Endothelial cell of umbilical vein (primary cell): ENCODE measurements around the gene PALB2. TPM values are rescaled to one million over a fixed set of nuclear protein-coding genes. Genes with fewer than 3 reads are reported as not detected.

ENCODE experiments used
- BruUV-seq: library from RNA; stranded (reverse); fragments of 400-500 nt; replicated peaks from 2 replicates; lab custom pipeline; 2021; lab: Mats Ljungman, UMichigan
- CTCF ChIA-PET: fragments of 300-600, 350-600 bp; sonication (Branson Sonifier 250); formaldehyde crosslinking; loops from one replicate; lab custom pipeline; 2021; ENCODE audit warnings: antibody characterized with exemption, inconsistent platforms; lab: Charles Lee
- POLR2A ChIA-PET: fragments of 300-600, 350-600 bp; sonication (Branson Sonifier 250); formaldehyde crosslinking; loops from one replicate; lab custom pipeline; 2021; ENCODE audit warnings: antibody characterized with exemption, inconsistent platforms; lab: Charles Lee
- DNase-seq: peaks from one replicate; pipeline ENCODE4 v3.0.0-alpha.2; 2011; ENCODE audit warnings: low read depth, low spot score
- FAIRE-seq: peaks from 2 replicates; lab custom pipeline; 2011; peaks lifted over from hg19 to GRCh38; lab: Jason Lieb, UNC
- H2AFZ ChIP-seq: 2 replicates; pipeline ENCODE4 v1.6.0; 2012; ENCODE audit warnings: low read depth, low read length, control low read depth, inconsistent platforms
- H3K27ac ChIP-seq: 2 replicates; pipeline ENCODE4 v1.5.1; 2011; ENCODE audit warnings: low read depth, mild to moderate bottlenecking, control low read depth, low read length, moderate library complexity; ENCODE audit not compliant: insufficient read depth
- H3K27me3 ChIP-seq, 2 experiments: 2 replicates each; pipeline versions ENCODE4 v1.6.0 to v1.6.1; 2011; ENCODE audit warnings: low read length in 2 of 2, mixed read lengths in 1 of 2; ENCODE audit not compliant: control insufficient read depth in 2 of 2, insufficient read depth in 2 of 2
- H3K36me3 ChIP-seq, 2 experiments: 2 replicates in 1 of 2; 3 replicates in 1 of 2; pipeline ENCODE4 v1.5.1; 2011; ENCODE audit warnings: low read length in 2 of 2, mild to moderate bottlenecking in 1 of 2, moderate library complexity in 1 of 2; ENCODE audit not compliant: control insufficient read depth in 2 of 2, insufficient read depth in 2 of 2; ENCODE audit errors: extremely low read depth in 1 of 2
- H3K4me1 ChIP-seq: 3 replicates; pipeline ENCODE4 v1.5.1; 2011; ENCODE audit warnings: mild to moderate bottlenecking, low read length; ENCODE audit not compliant: control insufficient read depth, insufficient read depth; ENCODE audit errors: extremely low read depth
- H3K4me2 ChIP-seq: 2 replicates; pipeline ENCODE4 v1.6.1; 2011; ENCODE audit warnings: low read length, control low read depth, mixed read lengths; ENCODE audit not compliant: insufficient read depth
- H3K4me3 ChIP-seq, 3 experiments: fragments of 200-600 bp in 1 of 3; sonication (generic), shearing (Covaris generic) in 1 of 3; replicated peaks in 1 of 3; 2 replicates each; pipeline ENCODE4 v1.5.1; 2011 to 2016; ENCODE audit warnings: control low read depth in 3 of 3, low read length in 3 of 3, mild to moderate bottlenecking in 2 of 3, inconsistent platforms in 1 of 3, low read depth in 1 of 3, moderate library complexity in 1 of 3; ENCODE audit not compliant: insufficient read depth in 1 of 3
- H3K79me2 ChIP-seq: 2 replicates; pipeline ENCODE4 v1.6.0; 2012; ENCODE audit warnings: low read length, inconsistent platforms; ENCODE audit not compliant: control insufficient read depth, insufficient read depth
- H3K9ac ChIP-seq: replicated peaks from 2 replicates; pipeline ENCODE3; 2011; ENCODE audit warnings: low read length, control low read depth; ENCODE audit not compliant: insufficient read depth; ENCODE audit errors: extremely low read depth
- H3K9me1 ChIP-seq: replicated peaks from 3 replicates; pipeline ENCODE4 v1.6.0; 2011; ENCODE audit warnings: mild to moderate bottlenecking, low read length; ENCODE audit not compliant: control insufficient read depth, insufficient read depth; ENCODE audit errors: extremely low read depth
- H3K9me3 ChIP-seq: replicated peaks from 2 replicates; pipeline ENCODE4 v1.5.1; 2012; ENCODE audit warnings: low read length, inconsistent platforms; ENCODE audit not compliant: control insufficient read depth, insufficient read depth
- H4K20me1 ChIP-seq: replicated peaks from 2 replicates; pipeline ENCODE3; 2011; ENCODE audit warnings: mild to moderate bottlenecking, low read length; ENCODE audit not compliant: control insufficient read depth, insufficient read depth; ENCODE audit errors: extremely low read depth
- EZH2 ChIP-seq: IDR thresholded peaks from 2 replicates; pipeline ENCODE4 v1.6.1; 2012; ENCODE audit warnings: borderline replicate concordance, low read depth, mild to moderate bottlenecking, moderate library complexity, low read length, inconsistent platforms; ENCODE audit not compliant: severe bottlenecking
- FOS ChIP-seq: IDR thresholded peaks from 2 replicates; pipeline ENCODE4 v1.6.1; 2011; ENCODE audit warnings: mild to moderate bottlenecking, low read length, moderate library complexity, borderline replicate concordance; ENCODE audit not compliant: insufficient read depth
- JUN ChIP-seq: IDR thresholded peaks from 2 replicates; pipeline ENCODE4 v1.6.1; 2011; ENCODE audit warnings: borderline replicate concordance, low read depth; ENCODE audit not compliant: insufficient read length, insufficient read depth
- MYC ChIP-seq: IDR thresholded peaks from one replicate; pipeline ENCODE4 v1.6.1; 2011; ENCODE audit warnings: mild to moderate bottlenecking, low read depth, low read length
- POLR2A ChIP-seq: IDR thresholded peaks from 2 replicates; pipeline ENCODE4 v1.6.1; 2012; ENCODE audit warnings: low read depth, mild to moderate bottlenecking, control low read depth, low read length
- POLR2AphosphoS5 ChIP-seq: IDR thresholded peaks from 2 replicates; pipeline ENCODE4 v1.6.1; 2012; ENCODE audit warnings: low read depth, mild to moderate bottlenecking, control low read depth, low read length, moderate library complexity; ENCODE audit not compliant: insufficient read depth
- dilution Hi-C: fragments of 300-500 bp; cut with MboI; formaldehyde crosslinking; loops from one replicate; pipeline ENCODE4 v1.15.0; 2019; ENCODE audit warnings: low sequenced_read_pairs; ENCODE audit not compliant: extremely low pct_ligation_motif_present
- intact Hi-C: fragments of 100-400 bp; cut with micrococcal nuclease; formaldehyde crosslinking; loops from one replicate; pipeline ENCODE4 v1.10.0; 2022
- polyA plus RNA-seq, 4 experiments: library from polyadenylated mRNA; depleted of rRNA in 3 of 4; stranded (reverse) in 3 of 4; unstranded in 1 of 4; fragments of >200 nt; gene quantifications; 2 replicates each; pipeline versions ENCODE4 v1.2.1 to v1.2.3, GENCODE V29; 2011 to 2012; ENCODE audit warnings: missing spikeins in 1 of 4
- total RNA-seq: library from RNA; stranded (reverse); gene quantifications from 2 replicates; pipeline ENCODE4 v1.2.3, GENCODE V29; 2021
- TF ChIP-seq, protein P1 (sequence below): IDR thresholded peaks from 2 replicates; pipeline ENCODE4 v1.6.1; 2011; ENCODE audit not compliant: insufficient read depth, insufficient read length
- TF ChIP-seq, protein P2 (sequence below), 2 donors: IDR thresholded peaks; 1 replicate in 1 of 2; 2 replicates in 1 of 2; pipeline ENCODE4 v1.5.1; 2011; ENCODE audit warnings: low read length in 2 of 2, mild to moderate bottlenecking in 2 of 2, moderate library complexity in 2 of 2, control low read depth in 1 of 2, inconsistent platforms in 1 of 2, low read depth in 1 of 2; ENCODE audit not compliant: insufficient read depth in 1 of 2; ENCODE audit errors: extremely low read depth in 1 of 2

Gene PALB2
- total and polyA plus RNA-seq, 2 donors (not counting 3 experiments of a cell fraction or from before 2014, with no cell fraction given) = 5.1 to 15.6 TPM

DNA sequence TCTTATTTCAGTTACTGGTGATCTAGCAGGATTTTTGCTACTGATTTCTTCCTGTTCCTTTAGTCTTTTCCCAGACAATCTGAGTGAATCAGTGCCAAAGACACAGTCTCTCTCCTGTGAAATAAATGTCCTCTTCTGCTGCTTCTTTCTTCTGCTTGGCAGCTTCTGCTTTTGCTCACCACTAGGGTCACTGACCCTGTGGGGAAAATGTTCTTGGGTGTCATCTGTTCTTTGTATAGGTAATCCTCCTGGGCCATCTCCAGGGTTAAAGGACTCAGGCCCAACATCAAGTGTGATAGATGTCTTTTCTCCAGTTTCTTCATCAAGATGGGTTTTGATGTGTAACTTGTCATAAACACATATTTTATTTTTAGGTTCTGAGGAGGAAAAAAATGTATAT lies 5.2 kb downstream of the PALB2 start:
- TF ChIP-seq POLR2A = no peak
- TF ChIP-seq EZH2 = no peak
- TF ChIP-seq MYC = no peak
- TF ChIP-seq, protein P1, sequence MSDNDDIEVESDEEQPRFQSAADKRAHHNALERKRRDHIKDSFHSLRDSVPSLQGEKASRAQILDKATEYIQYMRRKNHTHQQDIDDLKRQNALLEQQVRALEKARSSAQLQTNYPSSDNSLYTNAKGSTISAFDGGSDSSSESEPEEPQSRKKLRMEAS = no peak
- TF ChIP-seq JUN = no peak
- TF ChIP-seq, protein P2, sequence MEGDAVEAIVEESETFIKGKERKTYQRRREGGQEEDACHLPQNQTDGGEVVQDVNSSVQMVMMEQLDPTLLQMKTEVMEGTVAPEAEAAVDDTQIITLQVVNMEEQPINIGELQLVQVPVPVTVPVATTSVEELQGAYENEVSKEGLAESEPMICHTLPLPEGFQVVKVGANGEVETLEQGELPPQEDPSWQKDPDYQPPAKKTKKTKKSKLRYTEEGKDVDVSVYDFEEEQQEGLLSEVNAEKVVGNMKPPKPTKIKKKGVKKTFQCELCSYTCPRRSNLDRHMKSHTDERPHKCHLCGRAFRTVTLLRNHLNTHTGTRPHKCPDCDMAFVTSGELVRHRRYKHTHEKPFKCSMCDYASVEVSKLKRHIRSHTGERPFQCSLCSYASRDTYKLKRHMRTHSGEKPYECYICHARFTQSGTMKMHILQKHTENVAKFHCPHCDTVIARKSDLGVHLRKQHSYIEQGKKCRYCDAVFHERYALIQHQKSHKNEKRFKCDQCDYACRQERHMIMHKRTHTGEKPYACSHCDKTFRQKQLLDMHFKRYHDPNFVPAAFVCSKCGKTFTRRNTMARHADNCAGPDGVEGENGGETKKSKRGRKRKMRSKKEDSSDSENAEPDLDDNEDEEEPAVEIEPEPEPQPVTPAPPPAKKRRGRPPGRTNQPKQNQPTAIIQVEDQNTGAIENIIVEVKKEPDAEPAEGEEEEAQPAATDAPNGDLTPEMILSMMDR (IDR thresholded peaks at IDR 0.05; ENCODE audit: extremely low read depth in 1 of 2, insufficient read depth in 1 of 2, low read depth in 1 of 2, low read length in 2 of 2) = no peak
- TF ChIP-seq POLR2AphosphoS5 = no peak
- no peak for TF ChIP-seq FOS
- Histone ChIP-seq H3K9me1 (no peaks in the 10 kb centered on the region), H2AFZ (no peak overlapping the region), H4K20me1 (no peaks in the 10 kb centered on the region), H3K27me3 (no peaks in the 10 kb centered on the region), H3K4me1 (peaks cover 7% of the 10 kb centered on the region), H3K9me3 (no peaks in the 10 kb centered on the region), H3K9ac (no peak overlapping the region), H3K79me2 (peaks cover 20% of the 10 kb centered on the region), H3K4me3 (no peak overlapping the region), H3K36me3 (peaks cover 3 to 9% of the 10 kb centered on the region in 2 experiments), H3K4me2 (no peak overlapping the region), H3K27ac (no peak overlapping the region)
- intact Hi-C loops (no loop called here), dilution Hi-C loops (no loop called here)
- BruUV-seq = no TSS peak
- ChIA-PET POLR2A (no interaction called here), CTCF (no interaction called here)
- FAIRE-seq (no peak), DNase-seq (no peak)
